ENCODE data around the gene TYW1B. TPM values are rescaled to one million over a fixed set of nuclear protein-coding genes. Genes with fewer than 3 reads are reported as not detected.
"Not testable (repeated sequence)": the region's sequence is repeated elsewhere in the genome, so short reads cannot be mapped to it uniquely, and the experiment has no call there.

Gene TYW1B
- total RNA-seq, 2 experiments from 2014 or later: 3.6 to 4.0 TPM

DNA sequence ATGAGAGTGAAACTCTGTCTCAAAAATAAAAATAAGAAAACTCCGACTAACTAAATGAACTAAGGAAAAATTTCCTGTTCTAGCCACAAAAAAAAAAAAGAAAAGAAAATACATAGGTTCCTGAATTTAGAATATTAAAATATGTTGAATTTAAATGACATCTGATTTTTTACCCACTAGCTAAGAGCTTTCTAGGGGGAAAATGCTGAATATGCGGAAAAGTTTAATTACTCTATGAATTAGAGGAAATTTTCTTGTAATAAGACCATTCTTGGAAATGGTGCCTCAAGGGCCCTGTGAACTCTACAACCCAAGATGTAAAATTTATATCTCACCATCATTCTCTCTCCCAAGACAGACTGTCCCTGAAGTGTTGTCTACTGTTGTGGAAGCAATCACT, 250.9 kb downstream of the TYW1B start:
- no peaks in the 10 kb centered on the region for H3K4me1 ChIP-seq (ENCODE audit: insufficient read depth, low read length)
- DNase-seq (no peak), ATAC-seq (ENCODE audit: poor library complexity) (no peak)
- H3K4me3 ChIP-seq (ENCODE audit: low read length): no peak overlapping the region
- Mint-ChIP-seq H3K9me3 (no peaks in the 10 kb centered on the region), H3K36me3 (ENCODE audit: low read depth) (peaks cover 59% of the 10 kb centered on the region), H3K4me1 (ENCODE audit: low read depth) (no peaks in the 10 kb centered on the region), H3K27me3 (no peaks in the 10 kb centered on the region), H3K27ac (no peak overlapping the region), H3K4me3 (no peak overlapping the region)
- TF ChIP-seq, protein P1, sequence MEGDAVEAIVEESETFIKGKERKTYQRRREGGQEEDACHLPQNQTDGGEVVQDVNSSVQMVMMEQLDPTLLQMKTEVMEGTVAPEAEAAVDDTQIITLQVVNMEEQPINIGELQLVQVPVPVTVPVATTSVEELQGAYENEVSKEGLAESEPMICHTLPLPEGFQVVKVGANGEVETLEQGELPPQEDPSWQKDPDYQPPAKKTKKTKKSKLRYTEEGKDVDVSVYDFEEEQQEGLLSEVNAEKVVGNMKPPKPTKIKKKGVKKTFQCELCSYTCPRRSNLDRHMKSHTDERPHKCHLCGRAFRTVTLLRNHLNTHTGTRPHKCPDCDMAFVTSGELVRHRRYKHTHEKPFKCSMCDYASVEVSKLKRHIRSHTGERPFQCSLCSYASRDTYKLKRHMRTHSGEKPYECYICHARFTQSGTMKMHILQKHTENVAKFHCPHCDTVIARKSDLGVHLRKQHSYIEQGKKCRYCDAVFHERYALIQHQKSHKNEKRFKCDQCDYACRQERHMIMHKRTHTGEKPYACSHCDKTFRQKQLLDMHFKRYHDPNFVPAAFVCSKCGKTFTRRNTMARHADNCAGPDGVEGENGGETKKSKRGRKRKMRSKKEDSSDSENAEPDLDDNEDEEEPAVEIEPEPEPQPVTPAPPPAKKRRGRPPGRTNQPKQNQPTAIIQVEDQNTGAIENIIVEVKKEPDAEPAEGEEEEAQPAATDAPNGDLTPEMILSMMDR (IDR thresholded peaks at IDR 0.05): no peak
- no peaks in the 10 kb centered on the region for H3K36me3 ChIP-seq (ENCODE audit: insufficient read depth, low read length)
- no peaks in the 10 kb centered on the region for H3K27me3 ChIP-seq (ENCODE audit: control insufficient read depth in 1 of 2, insufficient read depth in 2 of 2, low read length in 2 of 2)
- ChIA-PET CTCF (no interaction called here), POLR2A (no interaction called here)
- H3K27ac ChIP-seq (ENCODE audit: low read depth in 1 of 2, low read length in 2 of 2): no peak overlapping the region
- intact Hi-C loops (cut with DNase I, micrococcal nuclease): no loop called here
- peaks cover 0 to 7% of the 10 kb centered on the region in 2 experiments for H3K9me3 ChIP-seq (ENCODE audit: control insufficient read depth in 1 of 2, insufficient read depth in 1 of 2, low read length in 2 of 2)

GRCh38 chr7:72561988-72562387, 266.0 kb downstream of the TYW1B start:
- ATAC-seq (ENCODE audit: poor library complexity); H3K27me3 ChIP-seq (ENCODE audit: control insufficient read depth in 1 of 2, insufficient read depth in 2 of 2, low read length in 2 of 2); H3K4me1 Mint-ChIP-seq (ENCODE audit: low read depth); H3K4me3 Mint-ChIP-seq; H3K27me3 Mint-ChIP-seq; intact Hi-C loops (cut with DNase I, micrococcal nuclease); H3K27ac Mint-ChIP-seq; H3K27ac ChIP-seq (ENCODE audit: low read depth in 1 of 2, low read length in 2 of 2); H3K36me3 Mint-ChIP-seq (ENCODE audit: low read depth); CTCF ChIA-PET; H3K4me3 ChIP-seq (ENCODE audit: low read length); H3K9me3 Mint-ChIP-seq; H3K4me1 ChIP-seq (ENCODE audit: insufficient read depth, low read length); DNase-seq; H3K36me3 ChIP-seq (ENCODE audit: insufficient read depth, low read length); POLR2A ChIA-PET: not testable (repeated sequence)
- peaks cover 8 to 22% of the 10 kb centered on the region in 2 experiments for H3K9me3 ChIP-seq (ENCODE audit: control insufficient read depth in 1 of 2, insufficient read depth in 1 of 2, low read length in 2 of 2)

GRCh38 chr7:72559546-72559945, 268.5 kb downstream of the TYW1B start:
- ATAC-seq (ENCODE audit: poor library complexity); H3K36me3 ChIP-seq (ENCODE audit: insufficient read depth, low read length); H3K4me3 ChIP-seq (ENCODE audit: low read length); H3K27me3 Mint-ChIP-seq; DNase-seq; H3K9me3 Mint-ChIP-seq; POLR2A ChIA-PET; CTCF ChIA-PET; H3K36me3 Mint-ChIP-seq (ENCODE audit: low read depth); intact Hi-C loops (cut with DNase I, micrococcal nuclease); H3K27ac Mint-ChIP-seq; H3K4me1 Mint-ChIP-seq (ENCODE audit: low read depth); H3K27ac ChIP-seq (ENCODE audit: low read depth in 1 of 2, low read length in 2 of 2); H3K27me3 ChIP-seq (ENCODE audit: control insufficient read depth in 1 of 2, insufficient read depth in 2 of 2, low read length in 2 of 2); H3K4me3 Mint-ChIP-seq; H3K4me1 ChIP-seq (ENCODE audit: insufficient read depth, low read length): not testable (repeated sequence)
- H3K9me3 ChIP-seq (ENCODE audit: control insufficient read depth in 1 of 2, insufficient read depth in 1 of 2, low read length in 2 of 2): peaks cover 8 to 22% of the 10 kb centered on the region in 2 experiments

GRCh38 chr7:72556733-72557132, 271.3 kb downstream of the TYW1B start:
- H3K4me1 Mint-ChIP-seq (ENCODE audit: low read depth); H3K9me3 ChIP-seq (ENCODE audit: control insufficient read depth in 1 of 2, insufficient read depth in 1 of 2, low read length in 2 of 2); H3K27ac ChIP-seq (ENCODE audit: low read depth in 1 of 2, low read length in 2 of 2); CTCF ChIA-PET; DNase-seq; H3K27me3 ChIP-seq (ENCODE audit: control insufficient read depth in 1 of 2, insufficient read depth in 2 of 2, low read length in 2 of 2); H3K4me3 ChIP-seq (ENCODE audit: low read length); H3K36me3 ChIP-seq (ENCODE audit: insufficient read depth, low read length); H3K4me1 ChIP-seq (ENCODE audit: insufficient read depth, low read length); H3K9me3 Mint-ChIP-seq; H3K27ac Mint-ChIP-seq; H3K27me3 Mint-ChIP-seq; POLR2A ChIA-PET; H3K36me3 Mint-ChIP-seq (ENCODE audit: low read depth); ATAC-seq (ENCODE audit: poor library complexity); H3K4me3 Mint-ChIP-seq; intact Hi-C loops (cut with DNase I, micrococcal nuclease): not testable (repeated sequence)

- H3K27ac ChIP-seq (ENCODE audit: low read depth in 1 of 2, low read length in 2 of 2); H3K9me3 Mint-ChIP-seq; intact Hi-C loops (cut with DNase I, micrococcal nuclease); H3K4me1 ChIP-seq (ENCODE audit: insufficient read depth, low read length); POLR2A ChIA-PET; H3K4me3 ChIP-seq (ENCODE audit: low read length); H3K9me3 ChIP-seq (ENCODE audit: control insufficient read depth in 1 of 2, insufficient read depth in 1 of 2, low read length in 2 of 2); ATAC-seq (ENCODE audit: poor library complexity); CTCF ChIA-PET; H3K27me3 Mint-ChIP-seq; H3K27ac Mint-ChIP-seq; H3K4me1 Mint-ChIP-seq (ENCODE audit: low read depth); H3K36me3 ChIP-seq (ENCODE audit: insufficient read depth, low read length); H3K27me3 ChIP-seq (ENCODE audit: control insufficient read depth in 1 of 2, insufficient read depth in 2 of 2, low read length in 2 of 2); H3K4me3 Mint-ChIP-seq; DNase-seq; H3K36me3 Mint-ChIP-seq (ENCODE audit: low read depth): not testable (repeated sequence)
Observed at GRCh38 chr7:72555238-72555637, 272.8 kb downstream of the TYW1B start.

- H3K4me3 Mint-ChIP-seq, H3K9me3 Mint-ChIP-seq: not testable (repeated sequence)
Observed at GRCh38 chr7:72554401-72554800, 273.6 kb downstream of the TYW1B start.

GRCh38 chr7:72550454-72550853, 277.5 kb downstream of the TYW1B start:
- H3K36me3 Mint-ChIP-seq (ENCODE audit: low read depth); H3K27me3 Mint-ChIP-seq; H3K9me3 Mint-ChIP-seq; CTCF ChIA-PET; DNase-seq; POLR2A ChIA-PET; H3K27ac ChIP-seq (ENCODE audit: low read depth in 1 of 2, low read length in 2 of 2); H3K27me3 ChIP-seq (ENCODE audit: control insufficient read depth in 1 of 2, insufficient read depth in 2 of 2, low read length in 2 of 2); H3K9me3 ChIP-seq (ENCODE audit: control insufficient read depth in 1 of 2, insufficient read depth in 1 of 2, low read length in 2 of 2); H3K4me1 ChIP-seq (ENCODE audit: insufficient read depth, low read length); H3K4me3 ChIP-seq (ENCODE audit: low read length); H3K27ac Mint-ChIP-seq; H3K4me3 Mint-ChIP-seq; ATAC-seq (ENCODE audit: poor library complexity); intact Hi-C loops (cut with DNase I, micrococcal nuclease); H3K36me3 ChIP-seq (ENCODE audit: insufficient read depth, low read length); H3K4me1 Mint-ChIP-seq (ENCODE audit: low read depth): not testable (repeated sequence)

More at GRCh38 chr7:72554401-72554800, 273.6 kb downstream of the TYW1B start:
- intact Hi-C loops (cut with DNase I, micrococcal nuclease); H3K4me1 Mint-ChIP-seq (ENCODE audit: low read depth); H3K4me3 ChIP-seq (ENCODE audit: low read length); ATAC-seq (ENCODE audit: poor library complexity); DNase-seq; H3K9me3 ChIP-seq (ENCODE audit: control insufficient read depth in 1 of 2, insufficient read depth in 1 of 2, low read length in 2 of 2); POLR2A ChIA-PET; H3K27ac Mint-ChIP-seq; H3K36me3 Mint-ChIP-seq (ENCODE audit: low read depth); H3K27me3 ChIP-seq (ENCODE audit: control insufficient read depth in 1 of 2, insufficient read depth in 2 of 2, low read length in 2 of 2); CTCF ChIA-PET; H3K4me1 ChIP-seq (ENCODE audit: insufficient read depth, low read length); H3K36me3 ChIP-seq (ENCODE audit: insufficient read depth, low read length); H3K27me3 Mint-ChIP-seq; H3K27ac ChIP-seq (ENCODE audit: low read depth in 1 of 2, low read length in 2 of 2): not testable (repeated sequence)
